Osteocyte (in vitro differentiated cells): ENCODE measurements around the gene SHISA7. TPM values are rescaled to one million over a fixed set of nuclear protein-coding genes. Genes with fewer than 3 reads are reported as not detected.

Source experiments
- DNase-seq: peaks from one replicate; pipeline ENCODE4 v3.0.0; 2021; ENCODE audit warnings: mixed read lengths; ENCODE audit not compliant: unreplicated experiment; ENCODE audit errors: extremely low spot score
- H3K27ac Mint-ChIP-seq: one replicate; pipeline ENCODE4 v1.8.0; 2021; ENCODE audit warnings: mild to moderate bottlenecking, mixed read lengths; ENCODE audit not compliant: unreplicated experiment
- H3K27me3 Mint-ChIP-seq: one replicate; pipeline ENCODE4 v1.8.0; 2021; ENCODE audit warnings: mixed read lengths; ENCODE audit not compliant: unreplicated experiment
- H3K36me3 Mint-ChIP-seq: one replicate; pipeline ENCODE4 v1.8.0; 2021; ENCODE audit warnings: mixed read lengths; ENCODE audit not compliant: unreplicated experiment
- H3K4me1 Mint-ChIP-seq: one replicate; pipeline ENCODE4 v1.8.0; 2021; ENCODE audit warnings: mixed read lengths; ENCODE audit not compliant: unreplicated experiment
- H3K4me3 Mint-ChIP-seq: one replicate; pipeline ENCODE4 v1.8.0; 2021; ENCODE audit warnings: mild to moderate bottlenecking, moderate library complexity, mixed read lengths; ENCODE audit not compliant: unreplicated experiment
- H3K9me3 Mint-ChIP-seq: one replicate; pipeline ENCODE4 v1.8.0; 2021; ENCODE audit warnings: mixed read lengths; ENCODE audit not compliant: unreplicated experiment
- total RNA-seq: library from RNA; stranded (reverse); gene quantifications from 2 replicates; pipeline ENCODE4 v1.2.1, GENCODE V29; 2021
- TF ChIP-seq, protein P1 (sequence below): fragments of 200-600 bp; sonication (generic); IDR thresholded peaks from 2 replicates; pipeline ENCODE4 v1.5.0; 2021; ENCODE audit warnings: antibody characterized with exemption, mild to moderate bottlenecking, moderate library complexity

The SHISA7 gene
- total RNA-seq, 1 donor from 2014 or later = not detected

DNA sequence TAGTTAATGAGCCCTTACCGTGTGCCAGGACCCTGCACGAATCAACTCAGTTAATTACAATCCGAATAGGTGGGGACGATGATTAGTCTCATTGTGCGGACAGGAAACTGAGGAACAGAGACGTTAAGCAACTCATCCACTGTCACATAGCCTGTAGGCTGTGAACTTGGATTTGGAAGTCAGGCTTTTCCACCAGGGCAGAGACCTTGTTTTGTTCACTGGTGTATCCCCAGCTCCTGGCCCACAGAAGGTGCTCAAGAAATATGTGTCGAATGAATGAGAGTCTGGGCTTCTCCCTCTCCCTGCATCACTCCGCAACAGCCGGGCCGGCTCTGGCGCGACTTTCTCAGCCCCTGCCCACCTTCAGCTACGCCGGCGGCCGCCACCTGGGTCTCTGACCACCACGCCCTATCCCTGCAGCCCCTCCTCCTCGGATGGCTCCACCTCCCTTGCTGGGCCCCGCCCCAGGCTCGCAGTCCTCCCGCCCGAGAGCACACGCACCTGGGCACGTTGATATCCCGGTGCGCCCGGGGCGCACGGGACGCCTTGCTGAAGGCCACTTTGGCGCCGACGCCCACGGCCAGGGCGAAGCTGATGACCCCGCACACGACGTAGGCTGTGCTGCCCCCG, 1.3 kb downstream of the SHISA7 start:
- Mint-ChIP-seq H3K36me3 (peaks cover 4% of the 10 kb centered on the region), H3K4me1 (peaks cover 10% of the 10 kb centered on the region), H3K4me3 (no peak overlapping the region), H3K27me3 (peaks cover 55% of the 10 kb centered on the region), H3K27ac (no peak overlapping the region), H3K9me3 (no peaks in the 10 kb centered on the region)
- TF ChIP-seq, protein P1, sequence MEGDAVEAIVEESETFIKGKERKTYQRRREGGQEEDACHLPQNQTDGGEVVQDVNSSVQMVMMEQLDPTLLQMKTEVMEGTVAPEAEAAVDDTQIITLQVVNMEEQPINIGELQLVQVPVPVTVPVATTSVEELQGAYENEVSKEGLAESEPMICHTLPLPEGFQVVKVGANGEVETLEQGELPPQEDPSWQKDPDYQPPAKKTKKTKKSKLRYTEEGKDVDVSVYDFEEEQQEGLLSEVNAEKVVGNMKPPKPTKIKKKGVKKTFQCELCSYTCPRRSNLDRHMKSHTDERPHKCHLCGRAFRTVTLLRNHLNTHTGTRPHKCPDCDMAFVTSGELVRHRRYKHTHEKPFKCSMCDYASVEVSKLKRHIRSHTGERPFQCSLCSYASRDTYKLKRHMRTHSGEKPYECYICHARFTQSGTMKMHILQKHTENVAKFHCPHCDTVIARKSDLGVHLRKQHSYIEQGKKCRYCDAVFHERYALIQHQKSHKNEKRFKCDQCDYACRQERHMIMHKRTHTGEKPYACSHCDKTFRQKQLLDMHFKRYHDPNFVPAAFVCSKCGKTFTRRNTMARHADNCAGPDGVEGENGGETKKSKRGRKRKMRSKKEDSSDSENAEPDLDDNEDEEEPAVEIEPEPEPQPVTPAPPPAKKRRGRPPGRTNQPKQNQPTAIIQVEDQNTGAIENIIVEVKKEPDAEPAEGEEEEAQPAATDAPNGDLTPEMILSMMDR = no peak
- no peak for DNase-seq

DNA sequence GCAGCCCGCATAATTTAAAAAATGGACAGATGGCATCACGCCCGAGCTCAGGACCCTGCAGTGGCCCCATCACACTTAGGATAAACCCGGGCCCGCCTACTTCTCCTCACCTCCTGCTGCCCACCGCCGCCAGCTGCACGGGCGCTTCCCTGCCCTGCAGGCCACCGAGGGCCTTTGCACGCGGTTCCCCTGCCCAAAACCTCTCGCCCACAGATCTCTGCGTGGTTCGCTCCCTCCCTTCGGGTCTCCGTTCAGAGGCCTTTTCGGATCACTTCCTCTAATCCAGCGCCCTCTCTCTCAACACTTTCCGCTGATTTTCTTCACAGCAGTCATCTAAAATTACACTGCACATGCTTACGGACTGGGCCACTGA, 1.8 kb downstream of the SHISA7 start:
- no peak overlapping the region for H3K4me3 Mint-ChIP-seq
- peaks cover 10% of the 10 kb centered on the region for H3K4me1 Mint-ChIP-seq
- no peak for DNase-seq
- TF ChIP-seq, protein P1 = no peak
- no peak overlapping the region for H3K27ac Mint-ChIP-seq
- no peaks in the 10 kb centered on the region for H3K9me3 Mint-ChIP-seq
- H3K27me3 Mint-ChIP-seq = peaks cover 58% of the 10 kb centered on the region
- H3K36me3 Mint-ChIP-seq = peaks cover 4% of the 10 kb centered on the region

DNA sequence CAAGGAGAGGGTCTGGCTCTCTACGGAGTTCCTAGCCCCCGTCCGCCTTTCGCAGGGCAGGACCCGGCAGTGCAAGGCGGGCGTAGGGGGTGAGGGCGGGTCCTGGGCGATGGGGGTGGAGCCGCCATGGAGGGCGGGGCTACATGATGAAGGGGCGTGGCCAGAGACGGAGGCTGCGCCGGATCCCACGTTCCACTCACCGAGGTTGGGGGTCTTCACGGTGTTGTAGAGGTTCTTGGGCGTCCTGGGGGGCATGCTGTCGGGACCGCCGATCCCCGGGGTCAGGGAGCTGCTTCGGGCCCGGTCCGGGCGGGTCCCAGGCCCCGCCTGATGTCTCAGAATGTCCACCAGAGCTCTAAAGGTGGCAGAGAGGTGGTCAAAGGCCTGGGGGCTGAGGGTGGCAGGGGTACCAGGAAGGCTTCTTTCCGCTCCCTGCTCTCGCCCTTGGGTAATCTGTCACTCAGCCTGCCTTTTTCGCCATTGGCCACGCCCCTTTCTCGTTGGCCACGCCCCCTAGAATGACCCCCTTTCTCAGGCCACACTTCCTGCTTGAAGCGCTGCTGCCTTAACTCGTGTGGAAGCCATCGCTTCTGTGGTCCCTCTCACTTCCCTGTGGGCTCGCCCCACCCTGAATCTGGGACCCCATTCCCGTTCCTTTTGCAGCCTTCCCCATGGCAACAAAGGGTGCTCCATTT, 2.5 kb downstream of the SHISA7 start:
- H3K27me3 Mint-ChIP-seq = peaks cover 55% of the 10 kb centered on the region
- DNase-seq = no peak

DNA sequence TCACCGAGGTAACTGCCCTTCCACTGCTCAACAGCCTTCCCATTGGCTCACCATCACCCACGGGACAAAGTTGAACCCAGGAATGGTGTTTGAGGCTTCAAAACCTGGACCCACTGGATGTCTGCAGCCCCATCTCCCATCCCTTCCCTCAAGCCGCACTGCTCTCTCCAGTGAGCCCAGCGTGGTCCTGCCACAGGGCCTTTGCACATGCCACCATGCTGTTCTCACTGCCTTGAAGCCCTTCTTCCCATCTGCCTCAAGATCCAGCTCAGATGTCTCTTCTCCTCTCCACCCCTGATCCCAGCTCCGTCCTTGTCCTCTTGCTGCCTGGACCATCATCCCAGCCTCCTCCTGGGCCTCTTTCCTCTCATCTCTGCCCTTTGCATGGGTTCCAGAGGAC, 4.0 kb downstream of the SHISA7 start:
- Mint-ChIP-seq H3K4me3 (no peak overlapping the region), H3K36me3 (peaks cover 2% of the 10 kb centered on the region), H3K27me3 (peaks cover 43% of the 10 kb centered on the region), H3K4me1 (peaks cover 10% of the 10 kb centered on the region), H3K27ac (no peak overlapping the region), H3K9me3 (no peaks in the 10 kb centered on the region)
- DNase-seq = no peak
- TF ChIP-seq, protein P1 = no peak

More for the DNA sequence above, 2.5 kb downstream of the SHISA7 start:
- TF ChIP-seq, protein P1 = no peak
- Mint-ChIP-seq H3K9me3 (no peaks in the 10 kb centered on the region), H3K36me3 (peaks cover 4% of the 10 kb centered on the region), H3K4me3 (no peak overlapping the region), H3K27ac (no peak overlapping the region), H3K4me1 (peaks cover 10% of the 10 kb centered on the region)

DNA sequence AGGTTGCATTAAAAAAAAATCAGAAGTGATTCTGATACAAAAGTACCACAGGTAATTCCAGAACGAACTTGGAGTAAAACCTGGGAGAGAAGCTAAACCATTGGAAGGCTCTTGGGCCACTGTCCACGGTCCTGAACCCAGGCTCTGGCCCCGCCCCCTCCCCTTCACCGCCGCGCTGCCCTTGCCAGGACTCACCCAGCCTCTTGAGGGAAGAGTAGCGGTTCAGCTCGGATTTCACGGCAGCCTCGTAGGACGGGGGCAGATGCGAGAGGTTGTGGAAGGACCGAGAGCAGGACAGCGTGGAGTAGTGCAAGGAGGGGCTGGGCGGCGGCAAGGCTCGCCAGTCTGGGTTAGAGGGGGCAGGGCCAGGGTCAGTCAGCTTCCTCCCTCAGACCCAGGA, 5.7 kb downstream of the SHISA7 start:
- Mint-ChIP-seq H3K27ac (no peak overlapping the region), H3K4me3 (no peak overlapping the region), H3K9me3 (no peaks in the 10 kb centered on the region), H3K4me1 (peaks cover 8% of the 10 kb centered on the region), H3K36me3 (peaks cover 2% of the 10 kb centered on the region), H3K27me3 (peaks cover 32% of the 10 kb centered on the region)
- TF ChIP-seq, protein P1 = no peak
- no peak for DNase-seq
